SW480 (cell line): ENCODE measurements around the gene CRYBB1.
A peak's percentile ranks its signal among the peaks of the same experiment; 100 is the strongest.

ENCODE experiments used
- DNase-seq: peaks from one replicate; pipeline ENCODE4 v3.0.0-alpha.2; 2016; ENCODE audit warnings: low spot score

The CRYBB1 gene

GRCh38 chr22:26617271-26618199 lies at the start of gene CRYBB1:
TSS of gene CRYBB1 (minus strand) at chr22:26618027. CDS start at chr22:26616319, 1,708 bp downstream.
- DNase-seq, result no peak

GRCh38 chr22:26667140-26667539 lies 49.3 kb upstream of the CRYBB1 start:
- no peak for DNase-seq

- DNase-seq, result no peak
Observed at GRCh38 chr22:26665813-26666231, 48.0 kb upstream of the CRYBB1 start.

- DNase-seq, result no peak
Observed at GRCh38 chr22:26663374-26663923, 45.6 kb upstream of the CRYBB1 start.

GRCh38 chr22:26662160-26662559 lies 44.3 kb upstream of the CRYBB1 start:
- DNase-seq, result no peak

- DNase-seq, result no peak
Observed at GRCh38 chr22:26660961-26661578, 43.2 kb upstream of the CRYBB1 start.

DNA sequence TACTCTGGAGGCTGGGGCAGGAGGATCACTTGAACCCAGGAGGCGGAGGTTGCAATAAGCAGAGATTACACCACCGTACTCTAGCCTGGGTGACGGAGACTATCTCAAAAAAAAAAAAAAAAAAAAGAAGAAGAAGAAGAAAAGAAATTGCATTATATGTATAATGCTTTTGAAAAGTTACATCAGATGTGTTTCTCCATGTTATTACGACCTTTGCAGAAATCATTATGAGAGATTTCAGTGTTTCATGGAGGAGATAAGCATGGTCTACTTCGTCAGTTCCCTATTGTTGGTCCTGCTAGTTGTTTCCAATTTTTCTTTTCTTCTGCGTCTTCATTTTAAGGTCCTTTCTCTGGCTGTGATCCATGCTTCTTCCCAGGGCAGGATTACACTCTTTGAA lies 42.5 kb upstream of the CRYBB1 start:
- DNase-seq, result no peak

GRCh38 chr22:26658671-26659478 lies 41.0 kb upstream of the CRYBB1 start:
- DNase-seq, result peak; percentile 77

DNA sequence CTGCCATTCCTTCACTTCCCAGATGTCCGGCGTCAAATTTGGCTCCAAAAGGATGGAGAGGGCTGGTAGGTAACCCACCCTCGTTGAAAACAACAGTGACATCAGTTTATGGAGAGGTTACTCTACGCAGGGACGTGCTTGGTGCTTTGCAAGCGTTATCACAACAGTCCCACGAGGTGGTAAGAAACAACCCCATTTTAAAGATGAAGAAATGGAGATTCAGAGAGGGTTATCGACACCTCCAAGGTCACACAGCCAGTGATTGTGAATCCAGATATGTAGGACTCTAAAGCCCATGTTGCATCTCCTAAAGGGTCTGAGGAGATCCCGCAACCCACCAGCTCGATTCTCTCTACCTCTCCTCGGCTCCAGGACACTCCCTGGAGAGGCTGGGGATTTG lies 40.3 kb upstream of the CRYBB1 start:
- peak; percentile 7 for DNase-seq

GRCh38 chr22:26656891-26657851 lies 39.3 kb upstream of the CRYBB1 start, which contains the start of gene MIAT:
TSS of gene MIAT (plus strand) at chr22:26657588.
- DNase-seq, result no peak

DNA sequence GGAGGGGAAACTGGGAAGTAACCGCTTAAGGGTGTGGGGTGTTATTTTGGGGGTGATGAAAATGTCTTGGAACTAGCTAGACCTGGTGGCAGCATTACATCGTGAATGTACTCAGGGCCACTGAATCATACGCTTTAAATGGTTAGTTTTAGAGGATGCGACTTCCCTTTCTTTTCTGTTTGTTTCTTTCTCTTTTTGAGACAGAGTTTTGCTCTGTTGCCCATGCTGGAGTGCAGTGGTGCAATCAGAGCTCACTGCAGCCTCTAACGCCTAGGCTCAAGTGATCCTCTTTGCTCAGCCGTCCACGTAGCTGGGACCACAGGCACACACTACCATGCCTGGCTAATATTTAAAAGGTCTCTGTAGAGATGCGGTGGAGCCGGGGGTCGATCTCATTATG lies 34.0 kb upstream of the CRYBB1 start:
- DNase-seq, result no peak

DNA sequence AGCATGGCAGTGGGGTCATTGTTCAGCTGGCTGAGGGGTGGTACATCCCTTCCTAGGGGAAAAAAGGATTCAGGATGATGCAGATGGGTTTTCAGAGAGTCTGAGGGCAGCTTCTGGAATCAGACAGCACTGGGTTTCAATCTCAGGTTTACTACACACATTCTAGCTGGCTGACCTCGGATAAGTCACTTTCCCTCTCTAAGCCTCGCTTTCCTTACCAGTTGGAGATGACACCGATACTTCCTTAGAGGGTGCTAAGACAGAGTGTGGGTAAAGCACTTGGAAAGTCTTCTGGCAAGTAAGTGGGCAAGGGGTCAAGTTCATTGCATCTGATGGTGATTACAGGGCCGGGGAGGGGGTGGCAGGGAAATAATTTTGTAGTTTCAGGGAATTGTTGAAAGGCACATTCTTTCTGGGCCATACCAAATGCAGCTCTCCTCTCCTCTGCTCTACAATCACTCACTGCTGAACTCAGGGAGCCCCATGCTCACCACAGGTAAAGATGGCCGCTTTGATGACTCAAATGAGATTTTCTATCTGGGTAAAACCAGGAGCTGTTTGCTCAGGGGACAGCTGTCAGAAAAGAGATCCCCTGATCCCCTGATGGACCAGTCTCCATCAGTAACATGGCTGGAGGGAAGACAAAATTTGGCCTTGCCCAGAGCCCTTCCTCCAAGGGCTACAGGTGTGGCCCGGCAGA lies 33.0 kb upstream of the CRYBB1 start:
- no peak for DNase-seq

DNA sequence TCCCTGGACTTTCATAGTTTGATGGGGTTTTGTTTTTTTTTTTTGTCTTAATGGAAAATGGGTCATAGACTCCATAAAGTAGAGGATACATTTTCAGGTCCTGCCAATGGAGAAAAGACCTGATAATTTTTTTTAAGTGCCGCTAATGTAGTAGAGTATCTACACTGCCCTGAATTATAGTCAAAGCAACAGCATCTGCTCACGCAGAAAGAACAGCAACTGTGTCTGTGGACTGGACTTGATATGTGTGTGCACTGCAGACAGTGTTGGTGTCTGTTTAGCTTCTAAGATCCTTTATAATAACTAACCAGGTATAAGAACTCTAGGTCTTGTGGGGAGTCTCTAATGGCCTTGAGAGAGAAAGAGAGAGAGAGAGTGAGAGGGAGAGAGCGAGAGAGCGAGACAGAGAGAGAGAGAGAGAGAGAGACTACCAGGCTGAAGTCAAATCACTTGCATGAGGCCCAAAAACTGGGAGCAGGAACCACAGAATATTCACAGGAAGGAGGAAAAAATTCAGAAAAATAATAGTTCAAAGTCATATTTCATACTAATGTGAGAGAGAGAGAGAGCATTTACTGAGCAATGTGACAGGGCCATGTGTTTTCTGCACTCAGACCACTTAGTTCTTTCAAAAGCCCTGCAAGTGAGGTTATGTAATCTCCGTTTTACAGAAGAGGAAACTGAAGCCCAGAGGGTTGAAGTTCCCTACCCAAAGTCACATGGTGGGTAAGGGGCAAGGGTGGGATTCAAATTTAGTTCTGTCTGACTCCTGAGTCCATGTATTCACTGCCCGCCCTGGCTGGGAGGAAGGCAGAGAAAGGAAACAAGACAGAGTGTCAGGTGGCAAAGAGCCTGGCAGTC lies 30.9 kb upstream of the CRYBB1 start:
- no peak for DNase-seq

GRCh38 chr22:26648011-26648497 lies 30.2 kb upstream of the CRYBB1 start:
- DNase-seq, result no peak

GRCh38 chr22:26646158-26646557 lies 28.3 kb upstream of the CRYBB1 start:
- no peak for DNase-seq

GRCh38 chr22:26643418-26644100 lies 25.7 kb upstream of the CRYBB1 start:
- no peak for DNase-seq

DNA sequence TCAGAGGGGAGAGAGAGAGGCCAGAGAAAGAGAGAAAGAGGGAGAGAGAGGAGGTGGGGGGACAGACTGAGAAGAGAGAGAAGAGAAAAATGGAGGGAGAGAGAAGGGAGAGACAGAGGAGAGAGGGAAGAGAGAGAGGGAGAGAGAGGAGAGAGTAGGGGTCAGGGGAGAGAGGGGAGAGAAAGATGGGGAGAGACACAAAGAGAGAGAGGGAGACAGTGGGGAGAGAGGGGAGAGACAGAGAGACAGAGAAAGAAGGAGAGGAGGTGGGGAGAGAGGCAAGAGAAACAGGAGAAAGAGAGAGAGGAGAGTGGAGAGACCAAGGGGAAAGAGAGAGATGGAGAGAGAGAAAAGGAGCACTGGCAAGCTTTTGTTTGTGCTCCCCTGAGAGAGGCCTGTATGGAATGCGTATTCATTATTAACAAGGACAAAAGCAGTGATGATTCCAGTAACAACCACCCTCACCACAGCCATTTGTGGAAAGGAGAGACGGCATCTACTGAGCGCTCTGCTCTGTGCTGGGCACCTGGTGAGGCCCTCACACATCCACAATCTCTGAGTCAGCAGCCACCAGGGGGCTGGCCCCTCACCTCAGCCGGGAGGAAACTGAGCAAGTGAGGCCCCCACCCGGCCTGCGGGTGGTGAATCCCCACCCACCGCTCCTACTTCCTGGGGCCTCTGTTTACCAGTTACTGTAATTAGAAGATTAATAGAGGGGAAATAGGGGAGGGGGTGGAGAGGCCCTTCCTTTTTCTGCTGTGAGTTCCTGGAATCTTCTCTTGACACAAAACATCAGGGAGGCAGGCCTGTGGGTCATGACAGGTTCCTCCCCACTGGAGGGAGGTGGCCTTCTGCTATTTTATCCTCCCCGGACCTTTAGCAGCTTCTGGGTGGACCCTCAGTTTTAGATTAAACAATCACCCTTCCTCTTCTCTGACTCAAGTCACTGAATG lies 24.9 kb upstream of the CRYBB1 start:
- no peak for DNase-seq
